H9 (cell line): ENCODE results near the gene SCUBE1. TPM values are rescaled to one million over a fixed set of nuclear protein-coding genes. Genes with fewer than 3 reads are reported as not detected.

Experiments used
- DNase-seq: peaks from one replicate; pipeline ENCODE4 v3.0.0-alpha.2; 2017
- H2AFZ ChIP-seq: one replicate; pipeline ENCODE4 v1.6.1; 2013; ENCODE audit warnings: mild to moderate bottlenecking, low read length, control low read depth, moderate library complexity
- H2AK5ac ChIP-seq: 2 replicates; pipeline ENCODE4 v1.6.1; 2013; ENCODE audit warnings: low read length, control low read depth, mixed read lengths; ENCODE audit not compliant: insufficient read length
- H2BK120ac ChIP-seq: one replicate; pipeline ENCODE4 v1.6.1; 2013; ENCODE audit warnings: low read depth, mild to moderate bottlenecking, low read length, control low read depth, inconsistent platforms; ENCODE audit not compliant: poor library complexity, severe bottlenecking
- H2BK12ac ChIP-seq: 2 replicates; pipeline ENCODE4 v1.6.1; 2013; ENCODE audit warnings: low read length, control low read depth, mixed read lengths, low read depth; ENCODE audit not compliant: insufficient read length
- H2BK15ac ChIP-seq: 2 replicates; pipeline ENCODE4 v1.6.1; 2013; ENCODE audit warnings: low read depth, low read length, control low read depth
- H2BK20ac ChIP-seq: one replicate; pipeline ENCODE4 v1.6.1; 2013; ENCODE audit warnings: low read depth, mild to moderate bottlenecking, low read length, control low read depth, inconsistent platforms; ENCODE audit not compliant: poor library complexity, severe bottlenecking
- H2BK5ac ChIP-seq: 2 replicates; pipeline ENCODE4 v1.6.1; 2013; ENCODE audit warnings: low read length, control low read depth, mixed read lengths; ENCODE audit not compliant: insufficient read length
- H3K14ac ChIP-seq: 2 replicates; pipeline ENCODE4 v1.6.1; 2013; ENCODE audit warnings: low read length, control low read depth; ENCODE audit not compliant: insufficient read depth
- H3K18ac ChIP-seq: 2 replicates; pipeline ENCODE4 v1.6.1; 2013; ENCODE audit warnings: low read depth, mild to moderate bottlenecking, mixed read lengths, low read length, control low read depth; ENCODE audit not compliant: insufficient read length
- H3K23ac ChIP-seq: 2 replicates; pipeline ENCODE4 v1.6.1; 2013; ENCODE audit warnings: low read length, control low read depth, mixed read lengths, low read depth; ENCODE audit not compliant: insufficient read length
- H3K23me2 ChIP-seq: 2 replicates; pipeline ENCODE4 v1.6.1; 2013; ENCODE audit warnings: low read depth, mild to moderate bottlenecking, mixed read lengths, low read length, control low read depth; ENCODE audit not compliant: insufficient read length, poor library complexity, severe bottlenecking
- H3K27ac ChIP-seq: 2 replicates; pipeline ENCODE4 v1.5.1; 2013; ENCODE audit warnings: low read length, control low read depth, mixed read lengths, low read depth; ENCODE audit not compliant: insufficient read length
- H3K27me3 ChIP-seq: 2 replicates; pipeline ENCODE4 v1.6.1; 2013; ENCODE audit warnings: low read length, control low read depth, inconsistent platforms; ENCODE audit not compliant: insufficient read depth
- H3K4ac ChIP-seq: 2 replicates; pipeline ENCODE4 v1.6.1; 2013; ENCODE audit warnings: low read depth, mild to moderate bottlenecking, control low read depth, inconsistent platforms, low read length, moderate library complexity
- H3K4me1 ChIP-seq: 2 replicates; pipeline ENCODE4 v1.6.1; 2013; ENCODE audit warnings: low read length, control low read depth, inconsistent platforms; ENCODE audit not compliant: insufficient read depth
- H3K4me2 ChIP-seq: 2 replicates; pipeline ENCODE4 v1.6.1; 2013; ENCODE audit warnings: low read length, control low read depth, mixed read lengths; ENCODE audit not compliant: insufficient read length, insufficient read depth
- H3K56ac ChIP-seq: 2 replicates; pipeline ENCODE4 v1.6.1; 2013; ENCODE audit warnings: low read depth, mild to moderate bottlenecking, mixed read lengths, low read length, control low read depth; ENCODE audit not compliant: insufficient read length
- H3K79me1 ChIP-seq: 2 replicates; pipeline ENCODE4 v1.6.1; 2013; ENCODE audit warnings: low read depth, mild to moderate bottlenecking, moderate library complexity, low read length, control low read depth, inconsistent platforms; ENCODE audit not compliant: insufficient read depth, poor library complexity, severe bottlenecking
- H3K79me2 ChIP-seq: 2 replicates; pipeline ENCODE4 v1.6.1; 2013; ENCODE audit warnings: low read length, control low read depth, inconsistent platforms; ENCODE audit not compliant: insufficient read depth
- H3K9ac ChIP-seq: 2 replicates; pipeline ENCODE4 v1.6.1; 2013; ENCODE audit warnings: low read length, control low read depth, mixed read lengths; ENCODE audit not compliant: insufficient read length; ENCODE audit errors: extremely low read depth
- H3K9me3 ChIP-seq: one replicate; pipeline ENCODE4 v1.6.1; 2013; ENCODE audit warnings: low read depth, low read length, inconsistent platforms; ENCODE audit not compliant: control insufficient read depth
- H3T11ph ChIP-seq: one replicate; pipeline ENCODE4 v1.6.1; 2013; ENCODE audit warnings: mild to moderate bottlenecking, low read length, control low read depth, inconsistent platforms
- H4K20me1 ChIP-seq: one replicate; pipeline ENCODE4 v1.6.1; 2013; ENCODE audit not compliant: control insufficient read depth, insufficient read length, insufficient read depth
- H4K5ac ChIP-seq: 2 replicates; pipeline ENCODE4 v1.6.1; 2013; ENCODE audit warnings: low read depth, mild to moderate bottlenecking, mixed read lengths, low read length, control low read depth; ENCODE audit not compliant: insufficient read length
- H4K8ac ChIP-seq: replicated peaks from 2 replicates; pipeline ENCODE4 v1.6.1; 2013; ENCODE audit warnings: low read length, control low read depth, mixed read lengths, low read depth; ENCODE audit not compliant: insufficient read length
- H4K91ac ChIP-seq: 2 replicates; pipeline ENCODE4 v1.6.1; 2013; ENCODE audit warnings: low read depth, mild to moderate bottlenecking, moderate library complexity, mixed read lengths, low read length, control low read depth; ENCODE audit not compliant: insufficient read length
- H3K27ac Mint-ChIP-seq, 3 experiments: 2 replicates in 2 of 3; 3 replicates in 1 of 3; pipeline ENCODE4 v1.8.0; 2020 to 2021; ENCODE audit warnings: mixed read lengths in 3 of 3, mild to moderate bottlenecking in 1 of 3, moderate library complexity in 1 of 3
- H3K27me3 Mint-ChIP-seq: 2 replicates; pipeline ENCODE4 v1.8.0; 2021; ENCODE audit warnings: low read depth, mild to moderate bottlenecking, moderate library complexity, mixed read lengths
- H3K36me3 Mint-ChIP-seq, 3 experiments: 2 replicates in 2 of 3; 3 replicates in 1 of 3; pipeline ENCODE4 v1.8.0; 2020 to 2021; ENCODE audit warnings: low read depth in 3 of 3, mixed read lengths in 3 of 3; ENCODE audit not compliant: insufficient read depth in 1 of 3
- H3K4me1 Mint-ChIP-seq, 2 experiments: 2 replicates each; pipeline ENCODE4 v1.8.0; 2020; ENCODE audit warnings: mixed read lengths in 2 of 2
- H3K4me3 Mint-ChIP-seq, 2 experiments: 2 replicates in 1 of 2; 3 replicates in 1 of 2; pipeline ENCODE4 v1.8.0; 2020 to 2021; ENCODE audit warnings: mild to moderate bottlenecking in 2 of 2, mixed read lengths in 2 of 2, moderate library complexity in 1 of 2
- H3K9me3 Mint-ChIP-seq, 2 experiments: 2 replicates in 1 of 2; 3 replicates in 1 of 2; pipeline ENCODE4 v1.8.0; 2020; ENCODE audit warnings: mild to moderate bottlenecking in 2 of 2, mixed read lengths in 2 of 2, moderate library complexity in 1 of 2
- WGBS: extraction: QIAGEN DNeasy Blood & Tissue Kit; methylation state at CpG from one replicate; pipeline ENCODE4 v1.1.7; 2013; ENCODE audit warnings: missing lambda C conversion rate, low lambda C conversion rate, mixed read lengths; ENCODE audit not compliant: insufficient read length; ENCODE audit errors: extremely low coverage; 5-methylcytosine and 5-hydroxymethylcytosine counted together
- total RNA-seq: library from RNA; stranded (reverse); gene quantifications from 2 replicates; pipeline ENCODE4 v1.2.1, GENCODE V29; 2021
- TF ChIP-seq, protein P1 (sequence below): fragments of 200-600 bp; sonication (generic); conservative IDR thresholded peaks from 3 replicates; pipeline ENCODE4 v1.8.0; 2021; ENCODE audit warnings: antibody characterized with exemption, mild to moderate bottlenecking

SCUBE1 gene
- total RNA-seq, 1 experiment from 2014 or later, result 1.2 TPM

- no peaks in the 10 kb centered on the region; the same call in 1 of the 2 replicates for H3K27me3 Mint-ChIP-seq
- Histone ChIP-seq H3K79me1 (no peaks in the 10 kb centered on the region), H2BK20ac (no peak overlapping the region), H3K14ac (no peak overlapping the region), H2BK15ac (no peak overlapping the region), H3K27me3 (no peaks in the 10 kb centered on the region), H2BK5ac (no peak overlapping the region), H3K9me3 (no peaks in the 10 kb centered on the region), H3K23me2 (no peaks in the 10 kb centered on the region), H3K56ac (no peak overlapping the region), H3K4me2 (no peak overlapping the region), H2AK5ac (no peak overlapping the region), H3K79me2 (no peaks in the 10 kb centered on the region), H3T11ph (no peak overlapping the region), H3K27ac (no peak overlapping the region), H4K5ac (no peak overlapping the region), H3K9ac (no peak overlapping the region), H2BK12ac (no peak overlapping the region), H2AFZ (no peak overlapping the region), H3K23ac (no peak overlapping the region), H2BK120ac (no peak overlapping the region), H3K4ac (no peak overlapping the region), H4K20me1 (no peaks in the 10 kb centered on the region), H4K91ac (no peak overlapping the region), H3K4me1 (no peaks in the 10 kb centered on the region), H3K18ac (no peak overlapping the region), H4K8ac (no peak overlapping the region)
- no peaks in the 10 kb centered on the region for H3K9me3 Mint-ChIP-seq
- H3K4me1 Mint-ChIP-seq, result 0 out of 4 replicates have a peak, but pooled peaks cover 0 to 3% of the 10 kb centered on the region in 2 experiments
- TF ChIP-seq, protein P1, sequence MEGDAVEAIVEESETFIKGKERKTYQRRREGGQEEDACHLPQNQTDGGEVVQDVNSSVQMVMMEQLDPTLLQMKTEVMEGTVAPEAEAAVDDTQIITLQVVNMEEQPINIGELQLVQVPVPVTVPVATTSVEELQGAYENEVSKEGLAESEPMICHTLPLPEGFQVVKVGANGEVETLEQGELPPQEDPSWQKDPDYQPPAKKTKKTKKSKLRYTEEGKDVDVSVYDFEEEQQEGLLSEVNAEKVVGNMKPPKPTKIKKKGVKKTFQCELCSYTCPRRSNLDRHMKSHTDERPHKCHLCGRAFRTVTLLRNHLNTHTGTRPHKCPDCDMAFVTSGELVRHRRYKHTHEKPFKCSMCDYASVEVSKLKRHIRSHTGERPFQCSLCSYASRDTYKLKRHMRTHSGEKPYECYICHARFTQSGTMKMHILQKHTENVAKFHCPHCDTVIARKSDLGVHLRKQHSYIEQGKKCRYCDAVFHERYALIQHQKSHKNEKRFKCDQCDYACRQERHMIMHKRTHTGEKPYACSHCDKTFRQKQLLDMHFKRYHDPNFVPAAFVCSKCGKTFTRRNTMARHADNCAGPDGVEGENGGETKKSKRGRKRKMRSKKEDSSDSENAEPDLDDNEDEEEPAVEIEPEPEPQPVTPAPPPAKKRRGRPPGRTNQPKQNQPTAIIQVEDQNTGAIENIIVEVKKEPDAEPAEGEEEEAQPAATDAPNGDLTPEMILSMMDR, result no peak
- DNase-seq, result no peak
- no peak overlapping the region; a peak in 1 of 7 replicates for H3K27ac Mint-ChIP-seq
- no peaks in the 10 kb centered on the region for H3K36me3 Mint-ChIP-seq
- no peak overlapping the region for H3K4me3 Mint-ChIP-seq
- no CpG with 5 or more reads among the region's 6 CpGs for WGBS
Observed at GRCh38 chr22:43242627-43243026, 100.5 kb downstream of the SCUBE1 start.
